HUES64 (cell line): ENCODE data around the gene USP48.

Experiments used
- H3K27ac ChIP-seq: 2 replicates; pipeline ENCODE4 v1.7.0; 2013; ENCODE audit warnings: low read depth, low read length, inconsistent platforms
- H3K27me3 ChIP-seq: 2 replicates; pipeline ENCODE4 v1.6.1; 2013; ENCODE audit warnings: mild to moderate bottlenecking, low read length; ENCODE audit not compliant: insufficient read depth
- H3K36me3 ChIP-seq: 2 replicates; pipeline ENCODE4 v1.6.1; 2013; ENCODE audit warnings: mild to moderate bottlenecking, low read length; ENCODE audit not compliant: insufficient read depth
- H3K4me1 ChIP-seq: 2 replicates; pipeline ENCODE4 v1.6.1; 2013; ENCODE audit warnings: mild to moderate bottlenecking, low read length, moderate library complexity; ENCODE audit not compliant: insufficient read depth
- H3K4me3 ChIP-seq: 2 replicates; pipeline ENCODE4 v1.5.1; 2013; ENCODE audit warnings: mild to moderate bottlenecking, low read length, moderate library complexity
- H3K9ac ChIP-seq: 2 replicates; pipeline ENCODE4 v1.6.1; 2013; ENCODE audit warnings: mild to moderate bottlenecking, low read depth, low read length
- H3K9me3 ChIP-seq: 2 replicates; pipeline ENCODE4 v1.6.1; 2013; ENCODE audit warnings: low read depth, low read length; ENCODE audit not compliant: insufficient read depth
- WGBS: fragments of 150-250, 120-280 bp; methylation state at CpG from one replicate; pipeline ENCODE4 v1.1.7; 2013; ENCODE audit warnings: missing lambda C conversion rate; 5-methylcytosine and 5-hydroxymethylcytosine counted together

USP48 gene

GRCh38 chr1:21759182-21759581 is 23.8 kb downstream of the USP48 start:
- 97% methylated on average over 2 of the region's 2 CpGs for WGBS
- Histone ChIP-seq H3K27ac (no peak overlapping the region), H3K4me1 (no peaks in the 10 kb centered on the region), H3K27me3 (no peaks in the 10 kb centered on the region), H3K4me3 (no peak overlapping the region), H3K9me3 (no peaks in the 10 kb centered on the region), H3K36me3 (peaks cover 33% of the 10 kb centered on the region), H3K9ac (no peak overlapping the region)

GRCh38 chr1:21758614-21759013 is 24.3 kb downstream of the USP48 start:
- Histone ChIP-seq H3K27ac (no peak overlapping the region), H3K27me3 (no peaks in the 10 kb centered on the region), H3K4me1 (no peaks in the 10 kb centered on the region), H3K9me3 (no peaks in the 10 kb centered on the region), H3K36me3 (peaks cover 38% of the 10 kb centered on the region), H3K9ac (no peak overlapping the region), H3K4me3 (no peak overlapping the region)
- WGBS = 96% methylated on average over 8 of the region's 8 CpGs

- H3K27ac ChIP-seq = no peak overlapping the region
- H3K27me3 ChIP-seq = no peaks in the 10 kb centered on the region
- 95% methylated on average over 12 of the region's 12 CpGs for WGBS
- no peak overlapping the region for H3K4me3 ChIP-seq
- no peak overlapping the region for H3K9ac ChIP-seq
- H3K36me3 ChIP-seq = peaks cover 58% of the 10 kb centered on the region
- no peaks in the 10 kb centered on the region for H3K4me1 ChIP-seq
- H3K9me3 ChIP-seq = no peaks in the 10 kb centered on the region
Observed at GRCh38 chr1:21756393-21757089, 26.4 kb downstream of the USP48 start.

GRCh38 chr1:21755067-21755466 is 27.9 kb downstream of the USP48 start:
- Histone ChIP-seq H3K9ac (no peak overlapping the region), H3K27ac (no peak overlapping the region), H3K9me3 (no peaks in the 10 kb centered on the region), H3K4me1 (no peaks in the 10 kb centered on the region), H3K27me3 (no peaks in the 10 kb centered on the region), H3K36me3 (peaks cover 69% of the 10 kb centered on the region), H3K4me3 (no peak overlapping the region)
- WGBS = 95% methylated on average over 2 of the region's 2 CpGs

- H3K4me1 ChIP-seq = no peaks in the 10 kb centered on the region
- no peaks in the 10 kb centered on the region for H3K9me3 ChIP-seq
- WGBS = 95% methylated on average over 3 of the region's 3 CpGs
- no peak overlapping the region for H3K9ac ChIP-seq
- H3K27me3 ChIP-seq = no peaks in the 10 kb centered on the region
- no peak overlapping the region for H3K4me3 ChIP-seq
- H3K36me3 ChIP-seq = peaks cover 73% of the 10 kb centered on the region
- no peak overlapping the region for H3K27ac ChIP-seq
Observed at GRCh38 chr1:21754583-21754982, 28.4 kb downstream of the USP48 start.

GRCh38 chr1:21752186-21752585 is 30.8 kb downstream of the USP48 start:
- no peak overlapping the region for H3K27ac ChIP-seq
- H3K27me3 ChIP-seq = no peaks in the 10 kb centered on the region
- H3K4me1 ChIP-seq = no peaks in the 10 kb centered on the region
- no peak overlapping the region for H3K9ac ChIP-seq
- no peaks in the 10 kb centered on the region for H3K9me3 ChIP-seq
- peaks cover 89% of the 10 kb centered on the region for H3K36me3 ChIP-seq
- no peak overlapping the region for H3K4me3 ChIP-seq
- WGBS = 100% methylated on average over 2 of the region's 2 CpGs

GRCh38 chr1:21751281-21751680 is 31.7 kb downstream of the USP48 start:
- Histone ChIP-seq H3K27ac (no peak overlapping the region), H3K27me3 (no peaks in the 10 kb centered on the region), H3K9me3 (no peaks in the 10 kb centered on the region), H3K4me1 (no peaks in the 10 kb centered on the region), H3K36me3 (peaks cover 91% of the 10 kb centered on the region), H3K9ac (no peak overlapping the region), H3K4me3 (no peak overlapping the region)
- WGBS = 87% methylated on average over 1 of the region's 2 CpGs

GRCh38 chr1:21750841-21751240 is 32.1 kb downstream of the USP48 start:
- H3K36me3 ChIP-seq = peaks cover 92% of the 10 kb centered on the region
- H3K9ac ChIP-seq = no peak overlapping the region
- H3K4me1 ChIP-seq = no peaks in the 10 kb centered on the region
- 50% methylated on average over 2 of the region's 2 CpGs for WGBS
- H3K27ac ChIP-seq = no peak overlapping the region
- H3K27me3 ChIP-seq = no peaks in the 10 kb centered on the region
- no peaks in the 10 kb centered on the region for H3K9me3 ChIP-seq
- no peak overlapping the region for H3K4me3 ChIP-seq

- no peak overlapping the region for H3K4me3 ChIP-seq
- peaks cover 92% of the 10 kb centered on the region for H3K36me3 ChIP-seq
Observed at GRCh38 chr1:21749859-21750468, 33.0 kb downstream of the USP48 start.

GRCh38 chr1:21749109-21749508 is 33.8 kb downstream of the USP48 start:
- Histone ChIP-seq H3K27ac (no peak overlapping the region), H3K4me3 (no peak overlapping the region), H3K27me3 (no peaks in the 10 kb centered on the region), H3K9ac (no peak overlapping the region), H3K9me3 (no peaks in the 10 kb centered on the region), H3K4me1 (no peaks in the 10 kb centered on the region), H3K36me3 (peaks cover 87% of the 10 kb centered on the region)
- WGBS = 95% methylated on average over 3 of the region's 3 CpGs

More at GRCh38 chr1:21749859-21750468, 33.0 kb downstream of the USP48 start:
- Histone ChIP-seq H3K27me3 (no peaks in the 10 kb centered on the region), H3K4me1 (no peaks in the 10 kb centered on the region), H3K9me3 (no peaks in the 10 kb centered on the region), H3K9ac (no peak overlapping the region), H3K27ac (no peak overlapping the region)
- WGBS = 88% methylated on average over 9 of the region's 9 CpGs

- Histone ChIP-seq H3K36me3 (peaks cover 61% of the 10 kb centered on the region), H3K4me3 (no peak overlapping the region), H3K9ac (no peak overlapping the region), H3K4me1 (no peaks in the 10 kb centered on the region), H3K9me3 (no peaks in the 10 kb centered on the region), H3K27me3 (no peaks in the 10 kb centered on the region), H3K27ac (no peak overlapping the region)
- 100% methylated on average over 2 of the region's 2 CpGs for WGBS
Observed at GRCh38 chr1:21743476-21743875, 39.5 kb downstream of the USP48 start.
